Aorta (tissue), 5 donors: ENCODE measurements around the gene CNRIP1. TPM values are rescaled to one million over a fixed set of nuclear protein-coding genes. Genes with fewer than 3 reads are reported as not detected.

Source experiments
- ATAC-seq: fragments of 200-7000 bp; cut with Tn5 transposase; one replicate; pipeline ENCODE4 v1.9.1; 2022; ENCODE audit warnings: moderate library complexity; ENCODE audit not compliant: low FRiP score
- DNase-seq, 2 donors: peaks; one replicate each; pipeline ENCODE4 v3.0.0-alpha.2; 2020
- H3K27ac ChIP-seq, 2 donors: one replicate each; pipeline ENCODE4 v1.5.1; 2013; ENCODE audit warnings: low read length in 2 of 2, mild to moderate bottlenecking in 2 of 2, moderate library complexity in 2 of 2, control low read depth in 1 of 2, inconsistent platforms in 1 of 2, low read depth in 1 of 2
- H3K27me3 ChIP-seq, 2 donors: one replicate each; pipeline ENCODE4 v1.6.1; 2013; ENCODE audit warnings: control low read depth in 1 of 2, low read length in 1 of 2, mild to moderate bottlenecking in 1 of 2, moderate library complexity in 1 of 2; ENCODE audit not compliant: insufficient read depth in 2 of 2, control insufficient read depth in 1 of 2
- H3K36me3 ChIP-seq, 2 donors: one replicate each; pipeline ENCODE4 v1.6.1; 2013; ENCODE audit warnings: control low read depth in 1 of 2, low read length in 1 of 2, mild to moderate bottlenecking in 1 of 2; ENCODE audit not compliant: insufficient read depth in 2 of 2, control insufficient read depth in 1 of 2
- H3K4me1 ChIP-seq, 2 donors: one replicate each; pipeline ENCODE4 v1.6.1; 2013; ENCODE audit warnings: low read length in 2 of 2, control low read depth in 1 of 2, mild to moderate bottlenecking in 1 of 2, moderate library complexity in 1 of 2; ENCODE audit not compliant: insufficient read depth in 2 of 2, control insufficient read depth in 1 of 2
- H3K4me3 ChIP-seq, 2 donors: one replicate each; pipeline ENCODE4 v1.5.1; 2013; ENCODE audit warnings: low read length in 2 of 2, control low read depth in 1 of 2, mild to moderate bottlenecking in 1 of 2
- H3K9me3 ChIP-seq: one replicate; pipeline ENCODE4 v1.6.1; 2013; ENCODE audit warnings: mild to moderate bottlenecking, low read length; ENCODE audit not compliant: control insufficient read depth
- WGBS, 2 donors: extraction: QIAGEN DNeasy Blood & Tissue Kit; methylation state at CpG; one replicate each; pipeline ENCODE4 v1.1.7; 2013; 5-methylcytosine and 5-hydroxymethylcytosine counted together
- intact Hi-C, 2 donors: fragments of 100-400 bp; cut with DNase I; formaldehyde crosslinking; loops; one replicate each; pipeline versions ENCODE4 v1.14.2 to v1.15.0; 2022
- polyA plus RNA-seq, 2 donors: library from polyadenylated mRNA; stranded (reverse); fragments of 200-250 nt; gene quantifications; one replicate each; pipeline ENCODE4 v1.2.3, GENCODE V29; 2013
- total RNA-seq, 2 donors: library from RNA; stranded (reverse); fragmentation: NEBNext Ultra II Directional; extraction: Animal tissue kit (Norgen Biotek cat#: 25700); gene quantifications; one replicate each; pipeline ENCODE4 v1.2.1, GENCODE V29; 2021
- donor health status: healthy with polysubstance abuse.
- donor health status: Bipolar disorder and iron deficiency.
- donor health status: DM: no; HTN: no; CAD: no.
- donor health status: DM: no; HTN: no; CAD: no.
- donor health status: DM: yes; HTN: yes; CAD: no.

Gene CNRIP1
- total and polyA plus RNA-seq, 4 donors = 24.8 to 40.7 (median 29.9) TPM

- Histone ChIP-seq H3K27me3 (peaks cover 0 to 2% of the 10 kb centered on the region in 2 donors), H3K36me3 (no peaks in the 10 kb centered on the region), H3K4me1 (peaks cover 0 to 4% of the 10 kb centered on the region in 2 donors), H3K27ac (peak within 1 kb of the TSS; percentile 80 to 99), H3K9me3 (no peaks in the 10 kb centered on the region), H3K4me3 (peak within 1 kb of the TSS; percentile 98 to 100)
- WGBS, 2 donors = 0% methylated on average over 48 to 79 of the region's 79 CpGs
- DNase-seq (peak; percentile 98 to 99), ATAC-seq (peak; percentile 97)
- intact Hi-C loops = loop anchor here (1.0 to 10.0 kb wide), 3 partner anchors 55 to 572 kb away; partner anchors contain the start of gene PNO1 (in 1 of the 2)
Observed at GRCh38 chr2:68252400-68253218, 67.1 kb downstream of the CNRIP1 start, which contains the start of gene PPP3R1. PPP3R1 (minus strand) TSS chr2:68252532; CDS start chr2:68252127, 405 bp downstream.

GRCh38 chr2:68251855-68252399 lies 67.8 kb downstream of the CNRIP1 start:
- no peak for ATAC-seq
- peak overlapping the region; percentile 80 to 99 for H3K27ac ChIP-seq
- DNase-seq = peak; percentile 62 to 85

GRCh38 chr2:68251187-68251854 lies 68.4 kb downstream of the CNRIP1 start:
- Histone ChIP-seq H3K4me1 (peaks cover 0 to 9% of the 10 kb centered on the region in 2 donors), H3K36me3 (no peaks in the 10 kb centered on the region), H3K4me3 (peak overlapping the region; percentile 96 to 100), H3K9me3 (no peaks in the 10 kb centered on the region), H3K27me3 (peaks cover 0 to 2% of the 10 kb centered on the region in 2 donors), H3K27ac (peak overlapping the region; percentile 80 to 99)
- WGBS, 2 donors = 1% methylated on average over 40 to 41 of the region's 41 CpGs
- DNase-seq = peak; percentile 75 to 81
- ATAC-seq = peak; percentile 70
- intact Hi-C loops = loop anchor here (1.0 to 10.0 kb wide), 3 partner anchors 54 to 573 kb away; partner anchors contain the start of gene PNO1 (in 1 of the 2)

More at GRCh38 chr2:68251855-68252399, 67.8 kb downstream of the CNRIP1 start:
- Histone ChIP-seq H3K36me3 (no peaks in the 10 kb centered on the region), H3K4me1 (peaks cover 0 to 7% of the 10 kb centered on the region in 2 donors), H3K9me3 (no peaks in the 10 kb centered on the region), H3K27me3 (peaks cover 0 to 2% of the 10 kb centered on the region in 2 donors), H3K4me3 (peak overlapping the region; percentile 96 to 100)
- WGBS, 2 donors = 1% methylated on average over 42 to 78 of the region's 78 CpGs
- intact Hi-C loops = loop anchor here (1.0 to 10.0 kb wide), 3 partner anchors 55 to 573 kb away; partner anchors contain the start of gene PNO1 (in 1 of the 2)

DNA sequence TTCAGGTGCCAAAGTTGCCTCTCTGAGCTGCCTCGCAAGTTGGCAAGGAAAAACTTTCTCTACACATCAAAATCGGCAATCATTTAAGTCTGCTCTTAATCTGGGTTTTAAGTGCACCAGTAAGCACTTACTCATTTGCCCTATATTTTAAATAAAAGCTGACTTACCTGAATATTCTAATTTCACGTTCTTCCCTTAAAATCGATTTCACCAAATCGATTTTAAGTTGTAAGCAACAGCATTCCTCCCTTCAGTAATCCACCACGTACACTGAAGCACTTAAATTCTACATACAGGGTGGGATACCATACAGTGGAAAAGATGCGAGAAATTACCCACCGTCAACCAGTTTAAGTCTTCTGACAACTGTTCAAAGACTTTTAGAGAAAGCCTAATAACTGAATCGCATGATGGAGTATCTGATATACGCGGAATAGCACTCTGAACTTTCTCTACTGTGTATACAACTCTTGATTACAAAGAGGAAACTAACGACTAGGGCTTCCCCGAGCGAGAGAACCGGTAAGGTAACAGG lies 69.0 kb downstream of the CNRIP1 start:
- intact Hi-C loops = loop anchor here (1.0 to 10.0 kb wide), 3 partner anchors 53 to 574 kb away; partner anchors contain the start of gene PNO1 (in 1 of the 2)
- H3K4me1 ChIP-seq = peaks cover 0 to 11% of the 10 kb centered on the region in 2 donors
- no peak for DNase-seq
- H3K36me3 ChIP-seq = no peaks in the 10 kb centered on the region
- no peaks in the 10 kb centered on the region for H3K9me3 ChIP-seq
- WGBS, 2 donors = 6 to 7% methylated on average over 15 of the region's 15 CpGs
- peak overlapping the region in 1 of 2 donors; percentile 99 for H3K27ac ChIP-seq
- H3K4me3 ChIP-seq = peak overlapping the region; percentile 96 to 100
- peaks cover 0 to 2% of the 10 kb centered on the region in 2 donors for H3K27me3 ChIP-seq
- ATAC-seq = no peak

DNA sequence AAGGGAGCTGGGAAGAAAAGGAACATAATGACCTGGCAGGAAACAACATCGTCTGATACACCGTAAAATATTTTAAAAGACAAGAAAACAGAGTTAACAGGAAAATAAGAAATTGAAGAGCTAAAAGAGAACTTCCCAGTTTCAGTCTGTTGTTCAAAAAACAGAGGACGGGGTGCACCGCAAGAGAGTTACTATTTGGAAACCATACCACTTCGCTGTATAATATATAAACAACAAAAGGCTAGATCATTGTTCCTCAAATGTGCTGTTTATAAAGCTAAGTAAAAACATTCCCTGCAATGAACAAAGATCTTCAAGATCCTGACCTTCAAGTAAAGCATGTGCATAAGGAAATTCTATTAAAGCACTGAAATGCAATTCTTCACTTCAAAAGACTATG lies 69.6 kb downstream of the CNRIP1 start:
- 33 to 49% methylated on average over 5 of the region's 5 CpGs for WGBS, 2 donors
- Histone ChIP-seq H3K27me3 (peaks cover 0 to 2% of the 10 kb centered on the region in 2 donors), H3K4me3 (peak overlapping the region; percentile 96 to 100), H3K27ac (no peak overlapping the region), H3K9me3 (no peaks in the 10 kb centered on the region), H3K4me1 (peaks cover 0 to 11% of the 10 kb centered on the region in 2 donors), H3K36me3 (no peaks in the 10 kb centered on the region)
- ATAC-seq = no peak
- intact Hi-C loops = loop anchor here (5.0 to 10.0 kb wide), 2 partner anchors 53 to 575 kb away; no protein-coding TSS in a partner anchor
- no peak for DNase-seq

DNA sequence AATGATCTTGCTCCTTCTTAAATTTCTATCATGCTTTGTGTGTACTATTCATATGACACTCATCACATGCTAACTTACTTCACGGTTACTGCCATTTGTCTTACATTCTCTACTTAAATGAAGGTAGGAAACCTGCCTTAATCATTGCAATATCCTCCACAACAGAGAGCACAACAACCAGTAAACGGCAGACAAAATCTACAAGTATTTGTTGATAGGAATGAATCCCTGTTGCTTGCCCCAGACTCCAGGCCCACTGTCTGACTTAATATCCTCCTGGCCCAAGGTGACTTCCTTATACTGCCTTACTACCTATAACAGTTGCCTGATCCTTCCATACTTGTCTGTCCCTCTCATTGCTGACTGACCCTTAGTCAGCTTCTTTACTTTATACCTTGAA lies 70.9 kb downstream of the CNRIP1 start:
- Histone ChIP-seq H3K9me3 (no peaks in the 10 kb centered on the region), H3K4me1 (peaks cover 0 to 11% of the 10 kb centered on the region in 2 donors), H3K27me3 (peaks cover 0 to 2% of the 10 kb centered on the region in 2 donors), H3K4me3 (no peak overlapping the region), H3K36me3 (no peaks in the 10 kb centered on the region), H3K27ac (no peak overlapping the region)
- DNase-seq (no peak), ATAC-seq (no peak)
- intact Hi-C loops = no loop called here
- WGBS, 2 donors = 85 to 86% methylated on average over 2 of the region's 2 CpGs

DNA sequence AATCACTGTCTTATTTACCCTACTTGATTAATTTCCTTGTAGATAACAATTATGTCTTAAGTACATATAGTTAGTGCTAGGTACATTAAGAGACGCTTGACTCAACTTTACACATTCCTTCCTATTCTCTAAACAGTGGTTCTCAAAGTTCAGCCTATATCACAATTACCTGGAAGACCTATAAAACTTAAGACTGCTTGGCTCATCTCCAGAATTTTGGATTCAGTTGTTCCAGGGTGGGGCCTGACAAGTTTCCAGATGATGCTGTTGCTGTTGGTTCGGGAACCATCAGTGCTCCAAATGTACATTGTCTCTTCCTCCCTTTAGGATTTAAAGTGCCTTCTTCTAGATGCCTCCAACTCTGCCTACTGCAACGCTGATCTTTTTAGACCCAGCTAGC lies 71.4 kb downstream of the CNRIP1 start:
- no peaks in the 10 kb centered on the region for H3K9me3 ChIP-seq
- H3K27ac ChIP-seq = no peak overlapping the region
- intact Hi-C loops = no loop called here
- no peak for ATAC-seq
- peaks cover 0 to 11% of the 10 kb centered on the region in 2 donors for H3K4me1 ChIP-seq
- DNase-seq = no peak
- 82 to 83% methylated on average over 3 of the region's 3 CpGs for WGBS, 2 donors
- H3K36me3 ChIP-seq = no peaks in the 10 kb centered on the region
- no peak overlapping the region for H3K4me3 ChIP-seq
- H3K27me3 ChIP-seq = peaks cover 0 to 2% of the 10 kb centered on the region in 2 donors

- ATAC-seq = no peak
- no peaks in the 10 kb centered on the region for H3K27me3 ChIP-seq
- no peaks in the 10 kb centered on the region for H3K9me3 ChIP-seq
- H3K36me3 ChIP-seq = no peaks in the 10 kb centered on the region
- intact Hi-C loops = no loop called here
- DNase-seq = no peak
- WGBS, 2 donors = 80 to 89% methylated on average over 1 of the region's 1 CpG
- peaks cover 0 to 11% of the 10 kb centered on the region in 2 donors for H3K4me1 ChIP-seq
- H3K4me3 ChIP-seq = no peak overlapping the region
- no peak overlapping the region for H3K27ac ChIP-seq
Observed at GRCh38 chr2:68246396-68246795, 73.4 kb downstream of the CNRIP1 start.
